Esophagus muscularis mucosa (tissue), 4 donors: Measurements from ENCODE around the gene HPS4. TPM values are rescaled to one million over a fixed set of nuclear protein-coding genes. Genes with fewer than 3 reads are reported as not detected.

ENCODE experiments used
- DNase-seq: peaks from one replicate; pipeline ENCODE4 v3.0.0-alpha.2; 2017; ENCODE audit errors: extremely low spot score
- H3K27ac ChIP-seq, 4 donors: fragments of 200-600 bp; sonication (generic); replicated peaks in 1 of 4; 1 replicate in 3 of 4; 2 replicates in 1 of 4; pipeline ENCODE4 v1.5.1; 2016 to 2019; ENCODE audit warnings: mild to moderate bottlenecking in 1 of 4
- H3K27me3 ChIP-seq, 4 donors: fragments of 200-600 bp; sonication (generic); one replicate each; pipeline versions ENCODE4 v1.5.1 to v1.6.0; 2016 to 2019
- H3K36me3 ChIP-seq, 4 donors: fragments of 200-600 bp; sonication (generic); one replicate each; pipeline ENCODE4 v1.5.1; 2016 to 2019
- H3K4me1 ChIP-seq, 4 donors: fragments of 200-600 bp; sonication (generic); one replicate each; pipeline ENCODE4 v1.5.1; 2016 to 2019
- H3K4me3 ChIP-seq, 4 donors: fragments of 200-600 bp; sonication (generic); 1 replicate in 2 of 4; 2 replicates in 2 of 4; pipeline ENCODE4 v1.5.1; 2016 to 2019; ENCODE audit warnings: mild to moderate bottlenecking in 4 of 4, moderate library complexity in 1 of 4
- H3K9me3 ChIP-seq, 4 donors: fragments of 200-600 bp; sonication (generic); 1 replicate in 3 of 4; 2 replicates in 1 of 4; pipeline ENCODE4 v1.5.1; 2016 to 2019
- EP300 ChIP-seq: sonication (generic); formaldehyde crosslinking; IDR thresholded peaks from one replicate; pipeline ENCODE4 v1.6.1; 2017; ENCODE audit warnings: antibody characterized with exemption
- POLR2A ChIP-seq: fragments of 450-650 bp; IDR thresholded peaks from one replicate; pipeline ENCODE4 v1.6.1; 2017; ENCODE audit warnings: antibody characterized with exemption, moderate library complexity, mild to moderate bottlenecking, low read depth
- POLR2AphosphoS5 ChIP-seq, 2 donors: sonication (generic); formaldehyde crosslinking; IDR thresholded peaks; one replicate each; pipeline ENCODE4 v1.6.1; 2017; ENCODE audit warnings: antibody characterized with exemption in 2 of 2
- WGBS: methylation state at CpG from one replicate; pipeline ENCODE4 v1.1.5; 2018; 5-methylcytosine and 5-hydroxymethylcytosine counted together
- intact Hi-C: fragments of 100-400 bp; cut with DNase I; formaldehyde crosslinking; loops from one replicate; pipeline ENCODE4 v1.15.1; 2023
- total RNA-seq, 4 donors: library from RNA; depleted of rRNA; stranded (reverse); fragments of >200 nt; gene quantifications; one replicate each; pipeline versions ENCODE4 v1.1.0 to v1.2.1, GENCODE V29; 2016
- TF ChIP-seq, protein P1 (sequence below), 3 experiments: fragments of 200-600 bp in 2 of 3; fragments of 450-650 bp in 1 of 3; sonication (generic) in 2 of 3; IDR thresholded peaks; one replicate each; pipeline ENCODE4 v1.5.1; 2017 to 2019; ENCODE audit warnings: antibody characterized with exemption in 3 of 3, mild to moderate bottlenecking in 2 of 3, moderate library complexity in 1 of 3

Gene HPS4
- total RNA-seq, 4 donors from 2014 or later, result 15.4 to 17.9 (median 17.5) TPM

- DNase-seq, result no peak
- no peaks in the 10 kb centered on the region for H3K9me3 ChIP-seq
- H3K4me1 ChIP-seq, result peaks cover 0 to 11% (median 3%) of the 10 kb centered on the region in 4 donors
- H3K27ac ChIP-seq, result no peak overlapping the region
- no peak for TF ChIP-seq POLR2A
- no peak for TF ChIP-seq EP300
- TF ChIP-seq POLR2AphosphoS5 (IDR thresholded peaks at IDR 0.05), result no peak
- TF ChIP-seq, protein P1, sequence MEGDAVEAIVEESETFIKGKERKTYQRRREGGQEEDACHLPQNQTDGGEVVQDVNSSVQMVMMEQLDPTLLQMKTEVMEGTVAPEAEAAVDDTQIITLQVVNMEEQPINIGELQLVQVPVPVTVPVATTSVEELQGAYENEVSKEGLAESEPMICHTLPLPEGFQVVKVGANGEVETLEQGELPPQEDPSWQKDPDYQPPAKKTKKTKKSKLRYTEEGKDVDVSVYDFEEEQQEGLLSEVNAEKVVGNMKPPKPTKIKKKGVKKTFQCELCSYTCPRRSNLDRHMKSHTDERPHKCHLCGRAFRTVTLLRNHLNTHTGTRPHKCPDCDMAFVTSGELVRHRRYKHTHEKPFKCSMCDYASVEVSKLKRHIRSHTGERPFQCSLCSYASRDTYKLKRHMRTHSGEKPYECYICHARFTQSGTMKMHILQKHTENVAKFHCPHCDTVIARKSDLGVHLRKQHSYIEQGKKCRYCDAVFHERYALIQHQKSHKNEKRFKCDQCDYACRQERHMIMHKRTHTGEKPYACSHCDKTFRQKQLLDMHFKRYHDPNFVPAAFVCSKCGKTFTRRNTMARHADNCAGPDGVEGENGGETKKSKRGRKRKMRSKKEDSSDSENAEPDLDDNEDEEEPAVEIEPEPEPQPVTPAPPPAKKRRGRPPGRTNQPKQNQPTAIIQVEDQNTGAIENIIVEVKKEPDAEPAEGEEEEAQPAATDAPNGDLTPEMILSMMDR (IDR thresholded peaks at IDR 0.05), result no peak
- intact Hi-C loops, result loop anchor here (5.0 kb wide), 1 partner anchor 102 kb away; no protein-coding TSS in a partner anchor
- H3K27me3 ChIP-seq, result no peaks in the 10 kb centered on the region
- 63% methylated on average over 7 of the region's 7 CpGs for WGBS
- peaks cover 49 to 96% (median 82%) of the 10 kb centered on the region in 4 donors for H3K36me3 ChIP-seq
- H3K4me3 ChIP-seq, result no peak overlapping the region
Measured at GRCh38 chr22:26464312-26464711, 19.3 kb downstream of the HPS4 start.

DNA sequence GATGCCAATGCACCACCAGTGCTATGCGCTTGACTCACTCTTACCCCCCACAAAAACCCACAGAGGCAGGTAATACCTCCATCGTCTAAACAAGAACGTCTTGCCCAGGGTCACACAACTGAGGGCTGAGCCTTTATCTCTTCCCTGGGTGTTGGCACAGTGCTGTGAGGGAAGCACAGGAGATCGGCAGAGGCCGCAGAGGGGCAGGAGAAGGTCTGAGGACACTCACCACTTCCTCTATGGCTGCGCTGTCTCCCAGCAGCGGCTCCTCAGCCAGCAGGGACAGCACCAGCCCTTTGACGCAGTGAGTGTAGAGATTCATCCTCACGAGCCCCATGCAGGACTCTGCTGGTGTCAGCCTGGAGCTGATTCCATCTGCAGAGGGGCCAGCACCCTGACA is 19.9 kb downstream of the HPS4 start:
- TF ChIP-seq POLR2AphosphoS5 (IDR thresholded peaks at IDR 0.05), result no peak
- no peak for TF ChIP-seq EP300
- TF ChIP-seq, protein P1 (IDR thresholded peaks at IDR 0.05), result no peak
- no peak for TF ChIP-seq POLR2A
- H3K27ac ChIP-seq, result no peak overlapping the region
- no peak overlapping the region for H3K4me3 ChIP-seq
- 78% methylated on average over 8 of the region's 9 CpGs for WGBS
- peaks cover 44 to 96% (median 78%) of the 10 kb centered on the region in 4 donors for H3K36me3 ChIP-seq
- no peaks in the 10 kb centered on the region for H3K27me3 ChIP-seq
- intact Hi-C loops, result loop anchor here (5.0 kb wide), 1 partner anchor 101 kb away; no protein-coding TSS in a partner anchor
- no peaks in the 10 kb centered on the region for H3K9me3 ChIP-seq
- H3K4me1 ChIP-seq, result peaks cover 0 to 11% (median 3%) of the 10 kb centered on the region in 4 donors
- DNase-seq, result no peak

DNA sequence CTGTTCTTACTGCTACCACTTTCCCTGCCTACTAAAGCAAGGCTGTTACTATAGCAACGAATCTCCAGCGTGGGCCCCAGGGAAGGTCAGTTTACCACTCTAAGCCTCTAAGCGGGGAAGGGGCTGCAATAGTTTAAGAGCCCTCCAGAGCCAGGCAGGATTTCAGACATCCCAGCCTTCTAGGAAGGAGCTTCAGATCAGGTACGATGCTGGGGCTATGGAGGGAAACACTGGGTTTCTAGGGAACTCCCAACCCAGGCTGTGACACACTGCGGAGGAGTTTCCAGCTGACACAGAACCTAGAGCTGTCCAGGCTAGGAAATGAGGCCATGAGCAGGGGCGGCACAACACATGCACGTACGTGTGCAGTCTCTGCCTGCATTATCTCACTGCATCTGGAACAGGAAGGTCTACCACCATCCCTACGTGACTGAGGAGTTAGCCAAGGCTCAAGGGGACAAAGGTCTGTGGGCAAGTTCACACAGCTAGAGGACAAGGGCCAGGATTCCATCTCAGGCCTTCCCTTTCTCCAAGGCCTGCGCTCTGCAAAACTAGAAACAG is 20.4 kb downstream of the HPS4 start:
- Histone ChIP-seq H3K4me3 (no peak overlapping the region), H3K9me3 (no peaks in the 10 kb centered on the region), H3K27me3 (no peaks in the 10 kb centered on the region), H3K4me1 (peaks cover 0 to 11% (median 3%) of the 10 kb centered on the region in 4 donors), H3K36me3 (peaks cover 42 to 96% (median 77%) of the 10 kb centered on the region in 4 donors), H3K27ac (no peak overlapping the region)
- WGBS, result 80% methylated on average over 9 of the region's 10 CpGs
- intact Hi-C loops, result loop anchor here (5.0 kb wide), 1 partner anchor 101 kb away; no protein-coding TSS in a partner anchor
- no peak for DNase-seq
- TF ChIP-seq POLR2A (no peak), EP300 (no peak), POLR2AphosphoS5 (IDR thresholded peaks at IDR 0.05) (no peak)
- TF ChIP-seq, protein P1 (IDR thresholded peaks at IDR 0.05), result no peak

GRCh38 chr22:26462641-26463040 is 20.9 kb downstream of the HPS4 start:
- WGBS, result 89% methylated on average over 3 of the region's 3 CpGs
- H3K4me1 ChIP-seq, result peaks cover 0 to 11% (median 3%) of the 10 kb centered on the region in 4 donors
- no peak overlapping the region for H3K4me3 ChIP-seq
- no peak for DNase-seq
- peaks cover 42 to 96% (median 77%) of the 10 kb centered on the region in 4 donors for H3K36me3 ChIP-seq
- no peaks in the 10 kb centered on the region for H3K27me3 ChIP-seq
- no peaks in the 10 kb centered on the region for H3K9me3 ChIP-seq
- intact Hi-C loops, result loop anchor here (5.0 kb wide), 1 partner anchor 100 kb away; no protein-coding TSS in a partner anchor
- no peak overlapping the region for H3K27ac ChIP-seq
- no peak for TF ChIP-seq POLR2A
- TF ChIP-seq, protein P1 (IDR thresholded peaks at IDR 0.05), result no peak
- TF ChIP-seq POLR2AphosphoS5 (IDR thresholded peaks at IDR 0.05), result no peak
- TF ChIP-seq EP300, result no peak
